Measurements from ENCODE around the gene PFKFB2. TPM values are rescaled to one million over a fixed set of nuclear protein-coding genes. Genes with fewer than 3 reads are reported as not detected.

Gene PFKFB2
- total and polyA plus RNA-seq, 2 of the 8 experiments (the other 6 are each of a cell fraction or from before 2014, with no cell fraction given) = 6.7 to 19.1 TPM

- no peak within 1 kb of the TSS; the same call in 1 of the 2 replicates for H2BK15ac ChIP-seq (ENCODE audit: low read length)
- no peaks in the 10 kb centered on the region; the same call in 1 of the 2 replicates for H3K79me1 ChIP-seq (ENCODE audit: low read depth, low read length)
- H3K4me1 ChIP-seq (replicated peaks in 1 of 4; ENCODE audit: control insufficient read depth in 3 of 4, insufficient read depth in 4 of 4, low read length in 3 of 4) = peaks cover 0 to 8% (median 2%) of the 10 kb centered on the region in 4 experiments; a peak in 3 of 7 replicates
- no peaks in the 10 kb centered on the region for H3K9me3 ChIP-seq (ENCODE audit: insufficient read depth in 2 of 2, low read depth in 1 of 2, low read length in 1 of 2)
- H3K23me2 ChIP-seq (ENCODE audit: low read depth, low read length) = peaks cover 5% of the 10 kb centered on the region; the same call in 1 of the 2 replicates
- H4K91ac ChIP-seq (replicated peaks; ENCODE audit: insufficient read length, low read length) = peak within 1 kb of the TSS; percentile 78
- H2BK12ac ChIP-seq (ENCODE audit: low read depth, low read length) = peak within 1 kb of the TSS; percentile 69
- 40% methylated on average over 15 of the region's 15 CpGs; no CpG with 5 or more reads in 1 of the 2 experiments for WGBS, 2 experiments (ENCODE audit: extremely low coverage in 1 of 2, insufficient coverage in 1 of 2, insufficient read length in 1 of 2, insufficient replicate concordance in 2 of 2, low coverage in 1 of 2, low lambda C conversion rate in 2 of 2, missing lambda C conversion rate in 1 of 2)
- peak within 1 kb of the TSS; percentile 98 for H2AFZ ChIP-seq (ENCODE audit: low read length)
- H4K5ac ChIP-seq (ENCODE audit: insufficient read length, low read depth, low read length) = peak within 1 kb of the TSS; percentile 83
- H3K23ac ChIP-seq (ENCODE audit: insufficient read length) = no peak within 1 kb of the TSS
- peaks cover 3 to 41% of the 10 kb centered on the region in 2 experiments; a peak in 3 of 4 replicates for H3K79me2 ChIP-seq (ENCODE audit: control insufficient read depth in 1 of 2, insufficient read depth in 2 of 2, low read length in 2 of 2)
- DNase-seq (ENCODE audit: low read depth in 1 of 2, low spot score in 2 of 2) = no peak
- peaks cover 7 to 12% of the 10 kb centered on the region in 2 experiments for H4K20me1 ChIP-seq (replicated peaks in 1 of 2; ENCODE audit: control insufficient read depth in 1 of 2, insufficient read depth in 2 of 2, low read length in 2 of 2)
- FAIRE-seq = no peak
- H3K18ac ChIP-seq (ENCODE audit: extremely low read depth, low read length) = peak within 1 kb of the TSS; percentile 76
- no peak for TF ChIP-seq CHD2 (IDR thresholded peaks at IDR 0.05; ENCODE audit: low read length)
- TF ChIP-seq TEAD4 (IDR thresholded peaks at IDR 0.05; ENCODE audit: low read depth, low read length) = no peak
- no peak for TF ChIP-seq ASH2L (IDR thresholded peaks at IDR 0.05; ENCODE audit: low read length)
- no peak for TF ChIP-seq CTBP2 (IDR thresholded peaks at IDR 0.05; ENCODE audit: borderline replicate concordance, insufficient read depth, insufficient read length, low read length)
- TF ChIP-seq KDM1A (IDR thresholded peaks at IDR 0.05; ENCODE audit: borderline replicate concordance, low read length) = no peak
- no peak for TF ChIP-seq JUN (IDR thresholded peaks at IDR 0.05; ENCODE audit: low read depth, low read length)
- TF ChIP-seq E2F6 (IDR thresholded peaks at IDR 0.05) = no peak
- H2BK5ac ChIP-seq (ENCODE audit: low read depth, low read length) = peak within 1 kb of the TSS; percentile 3
- CTCF ChIA-PET (ENCODE audit: partially characterized antibody) = interaction anchor here (1.5 to 4.2 kb wide), 2 partner anchors 20 to 29 kb away, joined by 7 to 40 read pairs; partner anchors contain the start of gene C1orf116
- peaks cover 9 to 27% (median 10%) of the 10 kb centered on the region in 4 experiments; a peak in 7 of 8 replicates for H3K36me3 ChIP-seq (ENCODE audit: control insufficient read depth in 2 of 4, insufficient read depth in 4 of 4, low read length in 3 of 4)
- H4K8ac ChIP-seq (ENCODE audit: extremely low read depth, insufficient read depth, low read length) = peak within 1 kb of the TSS; percentile 99
- no peak within 1 kb of the TSS for H2AK5ac ChIP-seq (ENCODE audit: low read depth, low read length)
- no peak within 1 kb of the TSS for H2BK20ac ChIP-seq (ENCODE audit: low read length)
- no peak within 1 kb of the TSS for H2BK120ac ChIP-seq (replicated peaks; ENCODE audit: low read depth, low read length)
- POLR2A ChIA-PET (ENCODE audit: partially characterized antibody) = interaction anchor here (1.0 to 2.9 kb wide), 2 partner anchors 9 to 19 kb away, joined by 3 to 15 read pairs; partner anchors contain the start of gene C1orf116
- no peaks in the 10 kb centered on the region for H3K27me3 ChIP-seq (replicated peaks in 1 of 4; ENCODE audit: control insufficient read depth in 3 of 4, extremely low read depth in 1 of 4, insufficient read depth in 3 of 4, low read length in 3 of 4)
- H3K4me3 ChIP-seq (ENCODE audit: extremely low read depth in 1 of 4, insufficient read depth in 2 of 4, low read depth in 3 of 4, low read length in 4 of 4) = peak within 1 kb of the TSS; percentile 79 to 99 (median 99)
- peak within 1 kb of the TSS; percentile 39 for H3K4ac ChIP-seq (replicated peaks; ENCODE audit: insufficient read length, low read depth, low read length)
- peak within 1 kb of the TSS; percentile 62 for H3K56ac ChIP-seq (replicated peaks; ENCODE audit: insufficient read length, low read depth, low read length)
- H3K4me2 ChIP-seq (ENCODE audit: insufficient read depth in 1 of 2, low read depth in 2 of 2, low read length in 2 of 2) = peak within 1 kb of the TSS; percentile 58 to 73
- H3K14ac ChIP-seq (ENCODE audit: insufficient read length) = no peak within 1 kb of the TSS
- peak within 1 kb of the TSS; percentile 95 for H3K27ac ChIP-seq (ENCODE audit: low read depth, low read length)
- H3K9ac ChIP-seq (replicated peaks in 1 of 4; ENCODE audit: extremely low read depth in 1 of 4, low read depth in 3 of 4, low read length in 3 of 4) = peak within 1 kb of the TSS; percentile 93 to 97 (median 95)
Measured at GRCh38 chr1:207051191-207051943, 1.7 kb upstream of the PFKFB2 start, which contains the start of gene YOD1. TSS of gene YOD1 (minus strand) at chr1:207051208. CDS start at chr1:207051030, 178 bp downstream.

All from H1 (cell line).